Karpas-422 (cell line): ENCODE results near the gene TTC23L. TPM values are rescaled to one million over a fixed set of nuclear protein-coding genes. Genes with fewer than 3 reads are reported as not detected.

Experiments used
- DNase-seq: peaks from one replicate; pipeline ENCODE4 v3.0.0-alpha.2; 2015
- H2AFZ ChIP-seq: fragments of 200-600 bp; sonication (generic); 2 replicates; pipeline ENCODE4 v1.6.1; 2014; ENCODE audit warnings: antibody characterized with exemption, low read length, mixed read lengths
- H3K27ac ChIP-seq: fragments of 200-600 bp; sonication (generic); 2 replicates; pipeline ENCODE4 v1.5.1; 2014; ENCODE audit warnings: mild to moderate bottlenecking, low read length, moderate library complexity
- H3K27me3 ChIP-seq: fragments of 200-600 bp; sonication (generic); 2 replicates; pipeline ENCODE4 v1.6.1; 2014; ENCODE audit warnings: low read length, mixed read lengths
- H3K36me3 ChIP-seq: fragments of 200-600 bp; sonication (generic); 2 replicates; pipeline ENCODE4 v1.6.1; 2014; ENCODE audit warnings: low read length, mixed read lengths; ENCODE audit not compliant: insufficient read depth
- H3K4me1 ChIP-seq: fragments of 200-600 bp; sonication (generic); 2 replicates; pipeline ENCODE4 v1.6.1; 2014; ENCODE audit warnings: mild to moderate bottlenecking, low read length, mixed read lengths
- H3K4me2 ChIP-seq: fragments of 200-600 bp; sonication (generic); 2 replicates; pipeline ENCODE4 v1.6.1; 2014; ENCODE audit warnings: low read length, low read depth, mild to moderate bottlenecking; ENCODE audit not compliant: poor library complexity, severe bottlenecking
- H3K4me3 ChIP-seq: fragments of 200-600 bp; sonication (generic); 2 replicates; pipeline ENCODE4 v1.5.1; 2014; ENCODE audit warnings: mild to moderate bottlenecking, antibody characterized with exemption, low read length, mixed read lengths
- H3K79me2 ChIP-seq: fragments of 200-600 bp; sonication (generic); 2 replicates; pipeline ENCODE4 v1.6.1; 2014; ENCODE audit warnings: mild to moderate bottlenecking, low read length, mixed read lengths
- H3K9ac ChIP-seq: fragments of 200-600 bp; sonication (generic); 2 replicates; pipeline ENCODE4 v1.6.0; 2014; ENCODE audit warnings: low read length
- H3K9me2 ChIP-seq: fragments of 200-600 bp; sonication (generic), shearing (Covaris generic); replicated peaks from 2 replicates; pipeline ENCODE4 v1.6.0; 2014; ENCODE audit warnings: mild to moderate bottlenecking, low read length, moderate library complexity; ENCODE audit not compliant: insufficient read depth
- H3K9me3 ChIP-seq: fragments of 300-700, 200-600 bp; sonication (generic); 2 replicates; pipeline ENCODE4 v1.6.1; 2014; ENCODE audit warnings: low read length, mixed read lengths
- H4K20me1 ChIP-seq: fragments of 200-600 bp; sonication (generic); 2 replicates; pipeline ENCODE4 v1.6.1; 2014; ENCODE audit warnings: mild to moderate bottlenecking, antibody characterized with exemption, low read length, low read depth; ENCODE audit not compliant: insufficient read depth
- total RNA-seq: library from RNA; depleted of rRNA; stranded (reverse); fragments of >200 nt; shearing (Covaris generic); gene quantifications from 2 replicates; pipeline ENCODE4 v1.2.3, GENCODE V29; 2014; ENCODE audit warnings: low replicate concordance

TTC23L gene
- total RNA-seq, 1 experiment from 2014 or later, result not detected

DNA sequence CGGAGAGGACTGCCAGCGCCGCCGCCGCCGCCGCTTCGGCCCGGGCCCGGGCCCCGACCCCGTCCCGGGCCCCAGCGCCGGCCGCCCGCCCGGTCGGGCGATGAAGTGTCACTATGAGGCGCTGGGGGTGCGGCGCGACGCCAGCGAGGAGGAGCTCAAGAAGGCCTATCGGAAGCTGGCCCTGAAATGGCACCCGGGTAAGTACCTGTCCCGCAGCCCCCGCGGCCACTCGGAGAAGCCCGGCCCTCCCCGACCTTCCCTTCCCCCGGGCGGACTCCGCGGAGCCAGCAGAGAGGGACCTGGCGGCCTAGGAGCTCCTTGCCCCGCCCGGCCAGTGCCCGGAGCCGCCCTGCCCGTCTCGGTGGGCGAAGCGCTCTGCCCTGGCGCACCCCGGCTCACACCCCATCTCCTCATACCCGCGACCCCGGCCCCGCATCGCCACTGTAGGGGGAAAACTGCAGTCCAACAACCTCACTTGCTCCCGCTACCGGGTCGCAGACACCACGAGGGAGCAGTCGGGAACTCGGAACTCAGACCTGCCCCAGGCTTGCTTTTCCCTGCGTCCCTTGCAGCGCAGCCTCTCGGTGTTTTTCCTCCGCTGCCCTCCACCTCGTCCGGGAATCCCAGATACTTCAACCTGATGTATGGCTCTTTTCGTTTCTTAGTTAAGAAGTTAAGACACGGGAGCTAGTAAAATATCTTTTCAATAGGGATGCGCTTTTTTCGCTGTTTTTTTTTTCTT is 90.9 kb downstream of the TTC23L start:
- DNase-seq, result peak; percentile 93
- Histone ChIP-seq H3K9me2 (no peaks in the 10 kb centered on the region), H2AFZ (peak overlapping the region; percentile 1; the same call in 1 of the 2 replicates), H3K4me3 (peak overlapping the region; percentile 73), H4K20me1 (no peaks in the 10 kb centered on the region), H3K9me3 (no peaks in the 10 kb centered on the region), H3K4me2 (peak overlapping the region; percentile 78), H3K36me3 (peaks cover 24% of the 10 kb centered on the region; the same call in 1 of the 2 replicates), H3K9ac (peak overlapping the region; percentile 88), H3K79me2 (peaks cover 54% of the 10 kb centered on the region), H3K27me3 (no peaks in the 10 kb centered on the region), H3K27ac (peak overlapping the region; percentile 57), H3K4me1 (peaks cover 29% of the 10 kb centered on the region)

DNA sequence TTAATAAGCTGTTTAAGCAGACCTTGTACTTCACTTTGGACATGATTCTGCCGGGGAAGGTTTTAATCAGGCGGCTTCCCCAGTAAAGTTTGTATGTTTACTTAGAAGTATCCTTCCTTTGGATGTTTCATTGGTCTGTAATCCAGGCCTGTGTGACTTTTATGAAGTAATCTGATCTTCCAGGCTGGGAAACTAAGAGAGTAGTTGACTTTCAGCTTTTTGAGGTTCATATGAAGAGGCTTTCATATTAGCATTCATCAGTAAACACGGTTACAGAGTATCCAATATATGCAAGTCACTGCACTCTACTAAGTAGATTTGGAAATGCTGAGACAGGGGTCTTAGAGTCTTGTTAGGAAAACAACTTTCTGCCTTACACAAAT is 91.5 kb downstream of the TTC23L start:
- Histone ChIP-seq H3K27ac (peak overlapping the region; percentile 57), H3K36me3 (peaks cover 18% of the 10 kb centered on the region; the same call in 1 of the 2 replicates), H3K9me2 (no peaks in the 10 kb centered on the region), H3K27me3 (no peaks in the 10 kb centered on the region), H2AFZ (peak overlapping the region; percentile 1; the same call in 1 of the 2 replicates), H4K20me1 (no peaks in the 10 kb centered on the region), H3K4me1 (peaks cover 29% of the 10 kb centered on the region), H3K4me3 (peak overlapping the region; percentile 73), H3K79me2 (peaks cover 60% of the 10 kb centered on the region), H3K4me2 (peak overlapping the region; percentile 78), H3K9ac (peak overlapping the region; percentile 88), H3K9me3 (no peaks in the 10 kb centered on the region)
- no peak for DNase-seq

DNA sequence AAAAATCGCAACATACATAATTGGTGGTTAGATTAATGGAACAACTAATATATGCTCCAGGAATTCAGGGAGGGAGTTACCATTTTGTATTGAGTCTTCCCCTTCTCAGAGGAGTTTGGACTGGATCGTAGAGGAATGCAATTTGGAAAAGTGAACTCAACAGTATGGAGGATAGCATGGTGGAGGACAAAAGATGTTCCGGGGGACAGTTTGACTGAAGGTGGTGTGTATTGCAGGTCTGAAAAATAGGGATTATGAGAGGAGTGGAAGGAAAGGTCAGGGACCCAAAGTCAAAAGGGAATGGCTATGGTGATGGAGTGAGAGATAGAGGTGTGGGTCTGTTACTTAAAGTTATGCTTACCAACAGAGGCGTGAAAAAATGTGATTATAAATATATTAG is 91.9 kb downstream of the TTC23L start:
- H3K4me3 ChIP-seq, result peak overlapping the region; percentile 73

DNA sequence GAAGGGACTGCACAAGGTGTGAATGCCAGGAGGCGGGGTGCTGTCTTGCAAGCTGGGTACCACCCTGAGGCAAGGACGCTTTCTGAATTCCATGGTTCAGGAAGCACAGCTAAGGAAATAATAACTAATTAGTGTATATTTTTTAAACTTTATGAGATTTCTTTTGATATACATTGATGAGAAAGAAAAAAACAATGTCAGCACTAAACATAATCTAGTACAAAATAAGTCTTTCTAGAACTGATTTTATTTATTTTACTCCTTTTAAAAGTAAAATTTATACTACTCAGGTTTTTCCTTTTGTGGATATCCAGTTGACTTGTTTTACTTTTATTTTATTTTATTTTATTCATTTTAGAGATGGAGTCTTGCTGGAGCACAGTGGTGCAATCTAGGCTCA is 94.0 kb downstream of the TTC23L start:
- Histone ChIP-seq H3K27ac (no peak overlapping the region), H3K27me3 (no peaks in the 10 kb centered on the region), H3K4me1 (peaks cover 24% of the 10 kb centered on the region), H3K36me3 (peaks cover 20% of the 10 kb centered on the region; the same call in 1 of the 2 replicates), H3K9ac (no peak overlapping the region), H3K4me3 (no peak overlapping the region), H4K20me1 (no peaks in the 10 kb centered on the region), H3K79me2 (peaks cover 70% of the 10 kb centered on the region), H3K9me2 (no peaks in the 10 kb centered on the region), H3K9me3 (no peaks in the 10 kb centered on the region), H3K4me2 (no peak overlapping the region), H2AFZ (no peak overlapping the region)
- no peak for DNase-seq

More for the DNA sequence above, 91.9 kb downstream of the TTC23L start:
- H3K27ac ChIP-seq, result no peak overlapping the region
- peak overlapping the region; percentile 88 for H3K9ac ChIP-seq
- H3K4me1 ChIP-seq, result peaks cover 29% of the 10 kb centered on the region
- H3K9me2 ChIP-seq, result no peaks in the 10 kb centered on the region
- no peaks in the 10 kb centered on the region for H4K20me1 ChIP-seq
- peaks cover 61% of the 10 kb centered on the region for H3K79me2 ChIP-seq
- no peak overlapping the region for H2AFZ ChIP-seq
- H3K27me3 ChIP-seq, result no peaks in the 10 kb centered on the region
- DNase-seq, result no peak
- no peaks in the 10 kb centered on the region for H3K9me3 ChIP-seq
- peak overlapping the region; percentile 78 for H3K4me2 ChIP-seq
- peaks cover 19% of the 10 kb centered on the region; the same call in 1 of the 2 replicates for H3K36me3 ChIP-seq

DNA sequence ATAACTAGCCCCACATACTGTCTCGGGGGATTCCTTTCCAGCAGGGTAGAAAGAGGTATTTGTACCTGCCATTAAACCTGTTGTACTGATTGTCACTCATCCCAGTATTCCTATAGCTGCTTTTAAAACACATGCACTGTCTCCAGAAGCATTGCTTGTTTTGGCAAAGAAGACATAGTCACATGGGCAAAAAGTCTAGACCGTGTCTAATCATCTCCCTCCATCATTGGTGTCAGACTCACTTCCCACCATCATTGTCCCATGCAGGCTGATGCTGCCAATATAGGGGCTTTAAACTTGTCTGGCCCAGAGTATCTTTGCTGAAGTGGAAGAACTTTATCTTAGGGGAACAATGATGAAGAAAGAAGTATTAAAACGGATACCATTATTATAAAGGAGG is 103.0 kb downstream of the TTC23L start:
- Histone ChIP-seq H3K27me3 (no peaks in the 10 kb centered on the region), H3K9ac (no peak overlapping the region), H4K20me1 (no peaks in the 10 kb centered on the region), H3K4me3 (no peak overlapping the region), H3K4me2 (no peak overlapping the region), H3K79me2 (peaks cover 16% of the 10 kb centered on the region), H2AFZ (no peak overlapping the region), H3K9me3 (no peaks in the 10 kb centered on the region), H3K9me2 (no peaks in the 10 kb centered on the region), H3K27ac (no peak overlapping the region), H3K4me1 (no peaks in the 10 kb centered on the region), H3K36me3 (peaks cover 55% of the 10 kb centered on the region; the same call in 1 of the 2 replicates)
- no peak for DNase-seq

DNA sequence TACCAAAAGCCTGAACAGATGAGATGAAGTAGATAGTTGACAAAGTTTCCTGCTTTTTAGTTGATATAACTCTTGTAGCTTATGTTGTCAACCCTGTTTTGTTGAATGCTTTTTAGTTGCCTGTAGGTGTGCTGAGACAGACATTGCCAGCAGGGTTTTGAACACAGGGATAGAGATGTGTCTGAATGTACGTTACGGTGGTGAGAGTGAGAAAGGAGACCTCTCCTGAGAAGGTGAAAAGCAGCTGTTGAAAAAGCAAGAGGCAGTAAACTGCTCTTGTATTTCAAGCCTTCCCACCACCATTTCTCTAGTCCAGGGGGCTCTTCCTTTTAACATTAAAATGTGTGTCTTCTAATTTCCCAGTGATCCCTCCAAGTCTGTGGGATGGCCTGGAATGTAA is 105.1 kb downstream of the TTC23L start:
- DNase-seq, result no peak
- H4K20me1 ChIP-seq, result no peaks in the 10 kb centered on the region

DNA sequence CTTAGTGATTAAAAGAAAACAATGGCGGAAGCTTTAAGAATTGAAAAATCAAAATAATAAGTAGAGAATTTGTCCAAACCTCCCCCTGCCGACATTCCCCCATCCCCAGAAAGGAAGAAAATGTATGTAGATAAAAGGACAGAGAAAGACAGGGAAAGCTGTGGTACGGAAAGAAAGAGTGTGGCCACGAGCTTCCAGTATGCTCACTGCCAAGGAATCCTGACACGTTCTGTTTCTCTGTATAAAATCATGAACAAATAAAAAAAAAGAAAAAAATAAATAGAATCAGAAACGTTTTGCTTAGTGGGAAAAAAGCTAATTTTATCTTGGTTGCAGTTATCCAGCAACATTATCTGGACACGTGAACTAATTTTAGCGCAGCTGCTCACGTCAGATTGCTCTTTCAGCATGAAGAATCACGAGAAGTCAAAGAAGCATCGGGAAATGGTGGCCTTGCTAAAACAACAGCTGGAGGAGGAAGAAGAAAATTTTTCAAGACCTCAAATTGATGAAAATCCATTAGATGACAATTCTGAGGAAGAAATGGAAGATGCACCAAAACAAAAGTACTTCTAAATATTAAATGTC is 105.6 kb downstream of the TTC23L start:
- Histone ChIP-seq H3K9ac (no peak overlapping the region), H2AFZ (no peak overlapping the region), H4K20me1 (no peaks in the 10 kb centered on the region), H3K79me2 (peaks cover 8% of the 10 kb centered on the region), H3K9me2 (no peaks in the 10 kb centered on the region), H3K27ac (no peak overlapping the region), H3K9me3 (no peaks in the 10 kb centered on the region), H3K4me2 (no peak overlapping the region), H3K36me3 (peaks cover 57% of the 10 kb centered on the region; the same call in 1 of the 2 replicates), H3K4me1 (no peaks in the 10 kb centered on the region), H3K4me3 (no peak overlapping the region), H3K27me3 (no peaks in the 10 kb centered on the region)
- no peak for DNase-seq

More for the DNA sequence above, 105.1 kb downstream of the TTC23L start:
- Histone ChIP-seq H3K9ac (no peak overlapping the region), H2AFZ (no peak overlapping the region), H3K9me3 (no peaks in the 10 kb centered on the region), H3K4me2 (no peak overlapping the region), H3K4me3 (no peak overlapping the region), H3K36me3 (peaks cover 53% of the 10 kb centered on the region; the same call in 1 of the 2 replicates), H3K79me2 (peaks cover 8% of the 10 kb centered on the region), H3K4me1 (no peaks in the 10 kb centered on the region), H3K27ac (no peak overlapping the region), H3K27me3 (no peaks in the 10 kb centered on the region), H3K9me2 (no peaks in the 10 kb centered on the region)
